GM12892 (cell line): Measurements from ENCODE around the gene RRP9.

Experiments
- POLR2A ChIP-seq: IDR thresholded peaks from 2 replicates; pipeline ENCODE4 v1.6.1; 2011; ENCODE audit warnings: low read depth, low read length, control low read depth
- POLR2AphosphoS5 ChIP-seq: IDR thresholded peaks from 2 replicates; pipeline ENCODE4 v1.6.1; 2011; ENCODE audit warnings: low read depth, low read length, control low read depth
- TAF1 ChIP-seq: IDR thresholded peaks from 2 replicates; pipeline ENCODE4 v1.6.1; 2011; ENCODE audit warnings: low read depth, mild to moderate bottlenecking, control low read depth, low read length, borderline replicate concordance

GRCh38 chr3:51927061-51927977 lies 14.4 kb downstream of the RRP9 start:
- TF ChIP-seq POLR2A (no peak), TAF1 (no peak), POLR2AphosphoS5 (no peak)
